Lower lobe of right lung (tissue), 2 donors: Measurements from ENCODE around the gene INPP5A. TPM values are rescaled to one million over a fixed set of nuclear protein-coding genes. Genes with fewer than 3 reads are reported as not detected.
A peak's percentile ranks its signal among the peaks of the same experiment; 100 is the strongest.
"Not testable (repeated sequence)": the region's sequence is repeated elsewhere in the genome, so short reads cannot be mapped to it uniquely, and the experiment has no call there.

Experiments used
- ATAC-seq, 2 donors: fragments of 200-7000 bp; cut with Tn5 transposase; one replicate each; pipeline ENCODE4 v1.9.1; 2020 to 2022; ENCODE audit warnings: mild to moderate bottlenecking in 2 of 2, moderate library complexity in 2 of 2
- DNase-seq: peaks from one replicate; pipeline ENCODE4 v3.0.0-alpha.2; 2020
- H3K27ac ChIP-seq: fragments of 200-600 bp; one replicate; pipeline ENCODE4 v1.8.0; 2022
- H3K27me3 ChIP-seq: fragments of 200-600 bp; one replicate; pipeline ENCODE4 v1.8.0; 2022; ENCODE audit warnings: low read depth
- H3K36me3 ChIP-seq: fragments of 200-600 bp; one replicate; pipeline ENCODE4 v1.8.0; 2022; ENCODE audit warnings: mild to moderate bottlenecking
- H3K4me1 ChIP-seq: fragments of 200-600 bp; one replicate; pipeline ENCODE4 v1.8.0; 2022
- H3K4me3 ChIP-seq: fragments of 200-600 bp; one replicate; pipeline ENCODE4 v1.8.0; 2022; ENCODE audit warnings: mild to moderate bottlenecking
- H3K9me3 ChIP-seq: fragments of 200-600 bp; one replicate; pipeline ENCODE4 v1.8.0; 2022
- intact Hi-C: fragments of 100-400 bp; cut with DNase I; formaldehyde crosslinking; loops from one replicate; pipeline ENCODE4 v1.11.0; 2022
- total RNA-seq: library from RNA; stranded (reverse); fragmentation: NEBNext Ultra II Directional; extraction: Animal tissue kit (Norgen Biotek cat#: 25700); gene quantifications from one replicate; pipeline ENCODE4 v1.2.1, GENCODE V29; 2021
- TF ChIP-seq, protein P1 (sequence below): fragments of 200-600 bp; IDR thresholded peaks from one replicate; pipeline ENCODE4 v1.8.0; 2022; ENCODE audit warnings: antibody characterized with exemption, mild to moderate bottlenecking
- donor health status: DM: no; HTN: yes; CAD: no; lungs with severe emphysema.

The INPP5A gene
- total RNA-seq, 1 donor from 2014 or later, result 34.1 TPM

DNA sequence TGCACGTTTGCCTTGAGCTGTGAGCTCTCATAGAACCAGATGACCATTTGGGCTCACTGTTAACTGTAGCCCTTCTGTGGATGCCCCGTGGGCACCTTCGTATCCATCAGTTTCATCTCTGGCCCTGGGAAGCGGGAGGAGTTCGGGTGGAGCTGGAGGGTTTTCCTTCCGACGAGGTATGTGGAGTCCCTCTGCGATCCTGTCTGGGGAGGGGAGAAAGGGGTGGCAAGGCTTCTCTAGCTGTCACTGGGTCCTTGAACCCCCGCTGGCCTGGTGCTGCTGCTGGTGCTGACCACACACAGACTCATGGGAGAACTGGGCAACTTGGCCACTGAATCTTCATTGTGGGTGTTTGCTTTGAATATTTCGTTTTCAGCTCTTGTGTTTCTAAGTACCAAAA is 32.7 kb downstream of the INPP5A start:
- intact Hi-C loops, result no loop called here
- no peak for ATAC-seq
- H3K36me3 ChIP-seq, result no peaks in the 10 kb centered on the region
- no peak overlapping the region for H3K27ac ChIP-seq
- no peaks in the 10 kb centered on the region for H3K27me3 ChIP-seq
- peaks cover 35% of the 10 kb centered on the region for H3K4me1 ChIP-seq
- TF ChIP-seq, protein P1, sequence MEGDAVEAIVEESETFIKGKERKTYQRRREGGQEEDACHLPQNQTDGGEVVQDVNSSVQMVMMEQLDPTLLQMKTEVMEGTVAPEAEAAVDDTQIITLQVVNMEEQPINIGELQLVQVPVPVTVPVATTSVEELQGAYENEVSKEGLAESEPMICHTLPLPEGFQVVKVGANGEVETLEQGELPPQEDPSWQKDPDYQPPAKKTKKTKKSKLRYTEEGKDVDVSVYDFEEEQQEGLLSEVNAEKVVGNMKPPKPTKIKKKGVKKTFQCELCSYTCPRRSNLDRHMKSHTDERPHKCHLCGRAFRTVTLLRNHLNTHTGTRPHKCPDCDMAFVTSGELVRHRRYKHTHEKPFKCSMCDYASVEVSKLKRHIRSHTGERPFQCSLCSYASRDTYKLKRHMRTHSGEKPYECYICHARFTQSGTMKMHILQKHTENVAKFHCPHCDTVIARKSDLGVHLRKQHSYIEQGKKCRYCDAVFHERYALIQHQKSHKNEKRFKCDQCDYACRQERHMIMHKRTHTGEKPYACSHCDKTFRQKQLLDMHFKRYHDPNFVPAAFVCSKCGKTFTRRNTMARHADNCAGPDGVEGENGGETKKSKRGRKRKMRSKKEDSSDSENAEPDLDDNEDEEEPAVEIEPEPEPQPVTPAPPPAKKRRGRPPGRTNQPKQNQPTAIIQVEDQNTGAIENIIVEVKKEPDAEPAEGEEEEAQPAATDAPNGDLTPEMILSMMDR, result no peak
- H3K4me3 ChIP-seq, result no peak overlapping the region
- DNase-seq, result no peak
- H3K9me3 ChIP-seq, result no peaks in the 10 kb centered on the region

- intact Hi-C loops, result no loop called here
- Histone ChIP-seq H3K9me3 (no peaks in the 10 kb centered on the region), H3K4me3 (no peak overlapping the region), H3K36me3 (no peaks in the 10 kb centered on the region), H3K4me1 (peaks cover 42% of the 10 kb centered on the region), H3K27ac (no peak overlapping the region), H3K27me3 (no peaks in the 10 kb centered on the region)
- no peak for DNase-seq
- TF ChIP-seq, protein P1, result no peak
- peak; percentile 31 to 68 for ATAC-seq
Observed at GRCh38 chr10:132570771-132571649, 33.4 kb downstream of the INPP5A start.

DNA sequence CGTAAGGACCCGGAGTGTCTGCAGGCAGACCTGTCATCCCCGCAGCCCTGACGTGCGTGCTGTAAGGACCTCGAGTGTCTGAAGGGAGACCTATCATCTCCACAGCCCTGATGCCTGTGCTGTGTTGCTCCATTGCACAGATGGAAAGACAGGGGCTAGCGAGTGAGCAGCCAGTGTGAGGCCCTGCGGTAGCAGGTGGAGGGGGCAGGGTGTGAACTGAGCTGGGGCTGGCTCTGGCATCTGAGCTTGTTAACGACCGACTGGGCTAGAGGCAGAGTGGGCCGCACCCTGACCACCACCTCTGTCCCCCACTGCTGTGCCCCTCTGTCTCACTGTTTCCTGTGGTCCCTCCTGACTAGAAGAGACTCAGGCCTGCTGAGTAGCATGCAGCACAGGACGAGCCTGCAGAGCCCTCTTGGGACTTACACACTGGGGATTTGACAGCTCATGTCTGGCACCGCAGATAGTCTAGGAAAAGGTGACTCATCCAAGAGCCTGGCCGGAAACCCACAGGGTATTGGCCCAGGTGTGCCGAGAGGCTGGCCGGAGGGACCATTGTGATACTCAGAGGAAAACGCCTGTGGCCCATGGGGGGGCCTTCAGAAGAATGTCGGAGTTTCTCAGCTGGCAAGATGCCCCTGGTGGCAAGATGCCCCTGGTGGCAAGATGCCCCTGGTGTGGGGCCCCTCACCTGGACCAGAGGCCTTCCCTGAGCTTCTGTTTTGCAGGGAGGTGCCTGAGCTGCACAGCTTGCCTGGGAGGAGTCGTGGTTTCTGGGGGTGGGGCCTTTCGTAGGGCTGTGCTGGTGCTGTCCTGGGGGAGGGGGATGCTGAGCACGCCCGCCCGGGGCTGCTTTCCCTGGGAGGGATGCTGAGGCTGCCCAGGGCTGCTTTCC is 34.3 kb downstream of the INPP5A start:
- intact Hi-C loops, result no loop called here
- Histone ChIP-seq H3K27me3 (no peaks in the 10 kb centered on the region), H3K27ac (no peak overlapping the region), H3K4me1 (peaks cover 51% of the 10 kb centered on the region), H3K36me3 (no peaks in the 10 kb centered on the region), H3K9me3 (no peaks in the 10 kb centered on the region), H3K4me3 (peak overlapping the region; percentile 2)
- DNase-seq, result no peak
- TF ChIP-seq, protein P1, result no peak
- peak; percentile 70 to 76 for ATAC-seq

- no peak for DNase-seq
- no peak overlapping the region for H3K27ac ChIP-seq
- intact Hi-C loops, result no loop called here
- H3K4me3 ChIP-seq, result peak overlapping the region; percentile 2
- TF ChIP-seq, protein P1, result no peak
- no peaks in the 10 kb centered on the region for H3K9me3 ChIP-seq
- H3K36me3 ChIP-seq, result no peaks in the 10 kb centered on the region
- no peaks in the 10 kb centered on the region for H3K27me3 ChIP-seq
- no peak for ATAC-seq
- peaks cover 58% of the 10 kb centered on the region for H3K4me1 ChIP-seq
Observed at GRCh38 chr10:132572545-132572937, 35.0 kb downstream of the INPP5A start.

- intact Hi-C loops, ATAC-seq, DNase-seq, H3K27me3 ChIP-seq, H3K36me3 ChIP-seq, H3K9me3 ChIP-seq, H3K27ac ChIP-seq, H3K4me3 ChIP-seq: not testable (repeated sequence)
- H3K4me1 ChIP-seq, result peaks cover 62% of the 10 kb centered on the region
Observed at GRCh38 chr10:132572946-132573345, 35.4 kb downstream of the INPP5A start.
